Measurements from ENCODE around the gene JPH3.

JPH3 gene

GRCh38 chr16:87626905-87627304 is 24.6 kb downstream of the JPH3 start:
- DNase-seq (ENCODE audit: low spot score), result no peak

DNA sequence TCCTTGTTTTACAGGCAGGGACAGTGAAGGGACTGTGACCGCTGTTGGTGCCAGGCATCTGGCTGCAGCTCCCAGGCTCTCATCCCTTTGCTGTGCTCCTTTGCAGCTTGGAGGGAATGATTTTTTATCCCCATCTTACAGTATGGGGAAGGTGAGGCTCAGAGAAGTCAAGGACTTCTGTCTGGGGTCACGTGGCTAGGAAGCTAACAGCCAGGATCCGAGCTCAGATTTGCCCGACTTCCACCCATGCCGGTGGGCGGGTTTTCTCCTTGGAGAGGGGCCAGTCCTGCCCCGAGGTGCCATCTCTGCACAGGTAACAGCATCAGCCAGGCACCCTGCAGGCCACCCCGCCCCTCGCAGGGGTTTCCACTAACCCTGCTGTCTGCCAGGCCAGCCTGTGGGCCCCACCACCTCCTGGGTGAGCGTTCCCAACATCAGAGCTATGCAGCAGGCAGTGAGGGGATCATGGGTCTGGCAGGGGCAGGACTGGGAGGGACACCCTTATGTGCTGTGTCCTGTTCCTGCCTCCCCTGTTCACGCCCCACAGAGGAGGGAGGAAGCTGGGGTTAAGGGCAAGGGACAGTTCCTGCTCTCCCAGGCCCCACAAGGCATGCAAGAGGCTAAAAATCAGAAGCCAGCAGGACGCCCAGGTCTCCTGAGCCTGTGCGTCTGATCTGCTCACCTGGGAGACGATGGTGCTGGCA is 25.4 kb downstream of the JPH3 start:
- DNase-seq (ENCODE audit: low spot score), result no peak

GRCh38 chr16:87628246-87628923 is 26.1 kb downstream of the JPH3 start:
- no peak for DNase-seq (ENCODE audit: low spot score)

- DNase-seq (ENCODE audit: low spot score), result no peak
These were observed 26.6 kb downstream of the JPH3 start for GRCh38 chr16:87628940-87629339.

GRCh38 chr16:87631067-87631466 is 28.8 kb downstream of the JPH3 start:
- no peak for DNase-seq (ENCODE audit: low spot score)

GRCh38 chr16:87634411-87634810 is 32.1 kb downstream of the JPH3 start:
- DNase-seq (ENCODE audit: low spot score), result no peak

- peak; percentile 28 for DNase-seq (ENCODE audit: low spot score)
These were observed 33.3 kb downstream of the JPH3 start for GRCh38 chr16:87635541-87636049.

GRCh38 chr16:87636050-87636684 is 33.9 kb downstream of the JPH3 start:
- peak; percentile 64 for DNase-seq (ENCODE audit: low spot score)

DNA sequence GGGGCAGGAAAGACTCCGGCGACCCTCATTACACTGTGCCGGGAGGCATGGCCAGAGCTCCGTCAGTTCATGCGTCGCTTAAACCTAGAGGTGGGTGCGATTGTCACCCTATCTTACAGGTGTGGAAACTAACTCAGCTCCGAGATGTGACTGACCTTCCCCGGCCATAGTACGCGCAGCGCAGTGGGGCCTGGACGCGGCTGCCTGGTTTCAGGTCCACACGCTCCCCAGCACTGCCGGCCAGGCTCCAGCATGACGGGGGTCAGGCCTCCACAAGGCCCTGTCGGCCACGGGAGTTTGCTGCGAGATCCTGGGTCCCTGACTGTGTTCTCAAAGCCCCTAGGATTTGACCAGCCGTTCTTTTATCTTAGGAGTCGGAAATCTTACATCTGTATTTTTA is 34.4 kb downstream of the JPH3 start:
- DNase-seq (ENCODE audit: low spot score), result no peak

- no peak for DNase-seq (ENCODE audit: low spot score)
These were observed 35.0 kb downstream of the JPH3 start for GRCh38 chr16:87637357-87637756.

- DNase-seq (ENCODE audit: low spot score), result no peak
These were observed 36.4 kb downstream of the JPH3 start for GRCh38 chr16:87638736-87639135.

- DNase-seq (ENCODE audit: low spot score), result no peak
These were observed 39.4 kb downstream of the JPH3 start for GRCh38 chr16:87641721-87642120.

DNA sequence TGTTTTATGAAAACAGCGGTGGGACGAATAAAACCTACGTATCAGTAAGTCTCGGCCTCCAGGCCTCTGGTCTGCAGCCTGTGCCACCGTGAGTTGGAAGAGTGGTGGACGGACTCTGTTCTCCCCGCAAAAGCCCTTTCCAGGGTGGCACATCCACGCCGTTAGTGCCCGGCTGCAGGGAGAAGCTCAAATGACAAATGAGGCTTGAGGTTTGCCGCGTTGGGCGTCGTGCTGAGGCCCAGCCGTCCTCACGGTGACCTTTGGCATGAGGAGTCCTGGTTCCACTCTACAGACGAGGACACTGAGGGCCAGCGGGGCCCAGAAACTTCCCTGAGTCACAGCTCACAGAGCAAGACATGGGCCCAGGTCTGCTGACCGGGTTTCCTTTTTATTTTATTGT is 40.2 kb downstream of the JPH3 start:
- DNase-seq (ENCODE audit: low spot score), result no peak

- no peak for DNase-seq (ENCODE audit: low spot score)
These were observed 41.9 kb downstream of the JPH3 start for GRCh38 chr16:87644186-87644585.

- DNase-seq (ENCODE audit: low spot score), result no peak
These were observed 42.3 kb downstream of the JPH3 start for GRCh38 chr16:87644596-87644995.

DNA sequence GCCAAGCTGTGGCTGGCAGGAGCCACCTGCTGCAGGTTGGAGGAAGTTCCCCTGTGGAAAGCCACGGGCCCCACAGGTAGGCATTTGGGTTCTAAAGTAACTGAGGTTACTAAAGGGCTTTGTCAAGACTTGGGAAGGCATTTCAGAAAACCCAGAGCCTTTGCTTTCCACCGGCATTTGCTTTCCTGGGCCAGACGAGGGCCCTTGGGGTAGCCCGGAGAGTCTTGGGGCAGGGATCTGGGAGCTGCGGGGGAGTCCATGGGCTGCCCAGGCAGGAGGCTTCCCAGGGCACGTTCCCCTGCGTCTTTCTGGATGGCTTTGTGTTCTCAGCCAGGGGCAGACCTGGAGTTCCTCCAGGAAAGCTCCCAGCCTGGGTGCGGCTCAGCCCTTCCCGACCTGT is 43.5 kb downstream of the JPH3 start:
- no peak for DNase-seq (ENCODE audit: low spot score)

GRCh38 chr16:87647431-87648185 is 45.3 kb downstream of the JPH3 start:
- no peak for DNase-seq (ENCODE audit: low spot score)

- peak; percentile 34 for DNase-seq (ENCODE audit: low spot score)
These were observed 45.9 kb downstream of the JPH3 start for GRCh38 chr16:87648236-87648635.

GRCh38 chr16:87648698-87649487 is 46.6 kb downstream of the JPH3 start:
- no peak for DNase-seq (ENCODE audit: low spot score)

GRCh38 chr16:87652386-87652785 is 50.1 kb downstream of the JPH3 start:
- DNase-seq (ENCODE audit: low spot score), result no peak

- DNase-seq (ENCODE audit: low spot score), result no peak
These were observed 50.5 kb downstream of the JPH3 start for GRCh38 chr16:87652799-87653198.

GRCh38 chr16:87653234-87653633 is 50.9 kb downstream of the JPH3 start:
- DNase-seq (ENCODE audit: low spot score), result no peak

Measured in COLO829 (cell line).